Neural cell (in vitro differentiated cells): ENCODE measurements around the gene SCAP.

ENCODE experiments used
- EP300 ChIP-seq: fragments of 450-650 bp; conservative IDR thresholded peaks from 2 replicates; pipeline ENCODE4 v1.6.1; 2014; ENCODE audit warnings: antibody characterized with exemption, mild to moderate bottlenecking, moderate library complexity; ENCODE audit not compliant: poor library complexity, severe bottlenecking
- EZH2 ChIP-seq: fragments of 200-600, 300-800 bp; shearing (Covaris generic), sonication (generic); IDR thresholded peaks from 2 replicates; pipeline ENCODE4 v1.6.1; 2014; ENCODE audit warnings: antibody characterized with exemption, low read length, borderline replicate concordance, mild to moderate bottlenecking; ENCODE audit not compliant: insufficient read depth, poor library complexity, severe bottlenecking
- POLR2AphosphoS5 ChIP-seq: IDR thresholded peaks from 2 replicates; pipeline ENCODE4 v1.6.1; 2012
- TF ChIP-seq, protein P1 (sequence below): fragments of 450-650 bp; IDR thresholded peaks from 2 replicates; pipeline ENCODE4 v1.5.1; 2014; ENCODE audit warnings: antibody characterized with exemption, mild to moderate bottlenecking, moderate library complexity; ENCODE audit not compliant: poor library complexity, severe bottlenecking

DNA sequence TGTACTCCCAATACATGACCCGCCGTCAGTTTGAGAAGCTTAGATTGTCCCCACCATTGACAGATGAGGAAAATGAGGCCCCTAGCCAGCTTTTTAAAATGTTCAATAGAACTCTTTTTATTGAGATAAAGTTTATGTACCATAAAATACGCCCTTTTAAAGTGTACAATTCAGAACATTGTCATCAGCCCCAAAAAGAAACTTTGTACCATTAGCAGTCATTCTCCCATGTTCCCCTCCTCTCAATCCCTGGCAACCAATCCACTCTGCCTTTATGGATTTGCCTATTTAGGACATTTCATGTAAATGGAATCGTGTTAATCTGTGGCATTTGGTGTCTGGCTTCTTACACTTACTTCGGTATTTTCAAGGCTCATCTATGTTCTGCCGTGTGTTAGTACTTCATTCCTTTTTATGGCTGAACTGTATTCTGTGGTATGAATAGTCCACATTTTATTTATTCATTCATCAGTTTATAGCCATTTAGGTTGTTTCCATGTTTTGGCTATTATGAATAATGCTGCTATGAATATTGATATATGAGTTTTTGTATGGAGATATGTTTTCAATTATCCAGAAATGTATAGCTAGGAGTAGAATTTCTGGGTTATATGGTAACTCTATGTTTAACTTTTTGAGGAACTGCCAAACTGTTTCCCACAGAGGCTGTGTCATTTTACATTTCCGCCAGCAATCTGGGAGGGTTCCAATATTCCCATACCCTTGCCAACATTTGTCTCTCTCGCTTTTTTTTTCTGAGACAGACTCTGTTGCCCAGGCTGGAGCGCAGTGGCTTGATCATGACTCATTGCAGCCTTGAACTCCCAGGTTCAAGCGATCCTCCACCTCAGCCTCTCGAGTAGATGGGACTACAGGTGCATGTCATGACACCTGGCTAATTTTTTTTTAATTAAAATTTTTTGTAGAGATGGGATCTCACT, 110.3 kb downstream of the SCAP start:
- TF ChIP-seq POLR2AphosphoS5 = no peak
- TF ChIP-seq EZH2 = no peak
- TF ChIP-seq, protein P1, sequence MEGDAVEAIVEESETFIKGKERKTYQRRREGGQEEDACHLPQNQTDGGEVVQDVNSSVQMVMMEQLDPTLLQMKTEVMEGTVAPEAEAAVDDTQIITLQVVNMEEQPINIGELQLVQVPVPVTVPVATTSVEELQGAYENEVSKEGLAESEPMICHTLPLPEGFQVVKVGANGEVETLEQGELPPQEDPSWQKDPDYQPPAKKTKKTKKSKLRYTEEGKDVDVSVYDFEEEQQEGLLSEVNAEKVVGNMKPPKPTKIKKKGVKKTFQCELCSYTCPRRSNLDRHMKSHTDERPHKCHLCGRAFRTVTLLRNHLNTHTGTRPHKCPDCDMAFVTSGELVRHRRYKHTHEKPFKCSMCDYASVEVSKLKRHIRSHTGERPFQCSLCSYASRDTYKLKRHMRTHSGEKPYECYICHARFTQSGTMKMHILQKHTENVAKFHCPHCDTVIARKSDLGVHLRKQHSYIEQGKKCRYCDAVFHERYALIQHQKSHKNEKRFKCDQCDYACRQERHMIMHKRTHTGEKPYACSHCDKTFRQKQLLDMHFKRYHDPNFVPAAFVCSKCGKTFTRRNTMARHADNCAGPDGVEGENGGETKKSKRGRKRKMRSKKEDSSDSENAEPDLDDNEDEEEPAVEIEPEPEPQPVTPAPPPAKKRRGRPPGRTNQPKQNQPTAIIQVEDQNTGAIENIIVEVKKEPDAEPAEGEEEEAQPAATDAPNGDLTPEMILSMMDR = no peak
- TF ChIP-seq EP300 = no peak
